Stimulated activated naive CD8-positive, alpha-beta T cell treated with anti-CD3 and anti-CD28 coated beads, Interleukin-15, Interleukin-2, amounts not matched to agents 100 U/mL and 50 U/mL, for 24 hours (primary cell): ENCODE measurements around the gene KIAA1755.

Source experiments
- ATAC-seq: fragments of 150-1000 bp; cut with Tn5 transposase; one replicate; pipeline ENCODE4 v1.10.0; 2021
- DNase-seq: peaks from one replicate; pipeline ENCODE4 v3.0.0; 2021

The KIAA1755 gene, protein sequence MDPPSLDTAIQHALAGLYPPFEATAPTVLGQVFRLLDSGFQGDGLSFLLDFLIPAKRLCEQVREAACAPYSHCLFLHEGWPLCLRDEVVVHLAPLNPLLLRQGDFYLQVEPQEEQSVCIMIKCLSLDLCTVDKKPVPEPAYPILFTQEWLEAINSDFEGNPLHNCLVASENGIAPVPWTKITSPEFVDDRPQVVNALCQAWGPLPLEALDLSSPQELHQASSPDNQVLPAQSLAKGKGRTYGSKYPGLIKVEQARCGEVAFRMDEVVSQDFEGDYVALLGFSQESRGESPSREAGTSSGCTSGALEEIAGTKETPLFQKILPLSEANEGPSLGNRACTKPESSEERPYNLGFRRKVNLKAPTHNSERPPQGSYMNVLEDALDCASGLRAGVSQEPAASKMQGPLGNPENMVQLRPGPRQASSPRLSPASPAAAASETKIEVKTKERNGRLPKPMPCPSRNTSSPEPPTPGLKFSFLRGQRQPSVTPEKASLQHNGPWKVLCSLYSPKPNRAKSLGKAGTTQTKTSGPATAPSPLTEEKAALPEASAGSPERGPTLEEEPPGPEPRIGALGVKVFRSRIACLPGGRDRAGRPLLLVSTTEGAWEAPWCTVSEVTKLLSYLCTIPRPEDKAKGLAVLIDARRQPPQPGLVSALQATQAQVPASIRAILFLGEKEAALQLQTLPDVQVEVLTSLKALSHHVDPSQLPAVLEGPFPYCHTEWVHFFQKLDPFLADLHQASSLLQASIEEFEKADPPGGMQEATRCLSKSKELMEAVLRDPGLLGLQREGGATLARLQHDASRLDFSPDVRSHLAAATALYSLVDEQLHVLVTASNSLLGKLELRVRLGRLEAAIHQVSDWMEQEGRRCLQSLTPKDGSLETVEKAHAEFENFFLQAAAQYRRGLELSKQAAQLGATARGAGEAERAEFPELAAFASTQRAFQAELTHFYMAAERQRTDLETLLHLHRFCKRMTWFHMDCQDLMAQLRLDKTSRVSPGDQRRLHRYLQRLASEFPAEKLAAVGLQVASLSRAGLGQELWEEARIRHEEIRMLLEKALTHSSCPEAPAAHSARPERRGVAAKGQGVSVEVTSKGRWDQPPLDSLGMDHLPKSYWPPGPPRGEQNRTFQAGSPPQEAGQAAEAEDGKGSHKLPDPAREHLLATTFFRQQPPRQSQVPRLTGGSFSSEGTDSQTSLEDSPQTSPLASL

GRCh38 chr20:38260378-38261053, at the start of gene KIAA1755:
KIAA1755 (minus strand) TSS chr20:38260735; CDS start chr20:38260500, 235 bp downstream.
- DNase-seq (no peak), ATAC-seq (peak; percentile 14)

DNA sequence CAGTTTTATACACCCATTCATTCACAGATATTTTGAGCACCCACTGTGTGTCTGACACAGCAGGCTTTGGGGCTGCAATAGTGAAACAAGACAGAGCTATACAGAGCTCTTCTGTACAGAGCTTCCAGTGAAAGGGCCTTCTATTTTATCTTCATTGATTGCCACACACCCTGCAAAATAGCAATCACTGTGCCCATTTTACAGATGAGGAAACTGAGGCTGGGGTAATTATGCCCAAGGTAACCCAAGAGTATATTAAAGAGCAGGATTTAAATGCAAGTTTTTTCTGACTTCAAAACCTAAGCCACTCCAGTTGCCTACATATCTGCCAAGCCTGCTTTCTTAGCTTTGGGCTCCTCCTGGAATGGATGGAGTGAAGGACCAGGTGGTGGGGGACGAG, 47.9 kb upstream of the KIAA1755 start:
- no peak for ATAC-seq
- no peak for DNase-seq

DNA sequence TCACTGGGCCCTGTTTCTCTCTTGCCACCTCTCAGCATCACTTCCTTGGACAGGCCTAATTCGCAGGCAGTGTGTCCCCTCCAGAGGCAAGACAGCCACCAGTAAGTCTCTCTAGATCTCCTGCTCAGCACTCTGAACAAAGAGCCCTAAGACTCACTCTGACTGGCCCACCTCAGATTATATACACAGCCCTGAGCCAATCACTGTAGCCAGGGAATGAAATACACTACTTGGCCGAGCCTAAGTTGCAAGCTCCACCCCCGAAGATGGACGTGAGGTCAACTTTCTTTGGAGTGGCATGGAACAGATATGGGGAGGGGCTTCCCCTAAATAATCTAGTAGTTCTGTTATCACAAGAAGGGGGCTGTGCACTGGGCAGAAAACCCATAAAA, 47.5 kb upstream of the KIAA1755 start:
- no peak for DNase-seq
- no peak for ATAC-seq

DNA sequence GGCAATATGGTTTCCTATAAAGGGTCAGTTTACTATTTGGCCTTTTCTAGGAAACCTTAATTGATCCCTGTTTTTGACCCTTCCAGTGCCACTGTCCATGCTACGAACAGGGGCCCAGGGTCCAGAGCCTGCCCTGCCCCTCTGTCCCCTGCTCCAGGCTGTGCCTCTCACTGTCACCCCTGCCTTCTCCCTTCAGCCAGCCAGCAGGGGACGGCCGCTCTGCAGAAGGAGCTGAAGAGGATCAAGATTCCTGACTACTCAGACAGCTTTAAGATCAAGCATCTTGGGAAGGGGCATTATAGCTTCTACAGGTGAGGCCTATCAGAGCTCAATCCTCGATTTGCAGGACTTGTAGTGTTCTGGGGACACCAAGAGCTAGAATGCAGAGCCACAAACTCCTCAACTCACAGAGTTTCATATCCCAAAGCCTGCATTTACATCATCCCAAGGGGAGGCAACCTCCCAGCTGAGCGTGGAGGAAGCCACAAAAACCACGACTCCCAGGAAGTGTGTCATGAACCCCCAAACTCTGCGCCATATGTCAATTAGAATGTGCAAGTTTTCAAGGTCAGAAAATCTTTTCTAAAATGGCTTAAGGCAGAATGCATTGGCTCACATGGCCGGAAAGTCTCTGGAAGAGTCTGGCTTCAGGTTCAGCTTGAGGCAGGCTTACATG, 47.0 kb upstream of the KIAA1755 start:
- no peak for ATAC-seq
- DNase-seq = no peak

- no peak for ATAC-seq
- no peak for DNase-seq
Measured at GRCh38 chr20:38306379-38306778, 45.8 kb upstream of the KIAA1755 start.

DNA sequence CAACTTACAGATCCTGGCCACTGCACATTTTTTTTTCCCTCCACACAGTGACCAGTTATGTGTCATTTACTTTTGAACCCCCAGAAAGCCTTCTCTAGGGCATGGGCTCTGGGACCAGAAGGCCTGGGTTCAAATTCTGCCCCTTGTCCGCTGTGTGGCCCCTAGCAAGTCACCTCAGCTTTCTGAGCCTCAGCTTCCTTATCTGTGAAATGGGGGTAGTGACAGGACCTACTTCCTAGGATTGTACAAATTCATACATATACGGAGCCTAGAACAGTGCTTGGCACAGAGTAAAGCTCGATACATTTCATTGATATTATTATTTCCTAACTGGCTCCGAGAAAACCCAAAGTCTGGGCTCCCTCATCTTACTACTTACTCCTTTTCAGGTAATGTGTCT, 45.0 kb upstream of the KIAA1755 start:
- no peak for DNase-seq
- no peak for ATAC-seq

DNA sequence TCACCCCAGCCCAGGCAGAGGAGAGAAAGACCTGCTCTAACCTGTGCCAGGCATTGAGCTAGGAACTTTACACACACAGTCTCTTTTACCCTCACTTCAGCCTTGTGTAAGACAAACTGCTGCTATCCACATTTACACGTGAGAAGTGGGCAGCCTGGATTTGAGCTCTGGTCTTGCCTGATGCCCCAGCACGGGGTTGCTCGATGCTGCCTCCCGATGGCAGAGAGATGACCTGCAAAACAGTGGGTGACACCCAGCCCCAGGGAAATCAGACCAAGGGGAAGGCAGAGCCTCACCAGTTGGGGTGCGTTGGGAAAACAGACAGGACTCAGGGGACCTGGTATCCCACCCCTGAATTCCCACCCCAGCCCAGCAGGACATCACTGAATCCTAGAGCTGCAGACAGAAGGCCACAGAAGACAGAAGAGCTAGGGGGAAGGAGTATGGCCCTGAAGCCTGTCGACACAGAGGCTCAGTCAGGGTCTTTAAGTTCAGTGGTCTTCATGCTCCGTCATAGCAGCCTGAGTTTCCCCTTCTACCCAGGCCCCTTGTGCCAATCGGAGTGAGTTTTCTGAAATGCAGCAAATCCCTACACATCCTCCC, 44.4 kb upstream of the KIAA1755 start:
- DNase-seq = peak; percentile 39
- ATAC-seq = no peak

DNA sequence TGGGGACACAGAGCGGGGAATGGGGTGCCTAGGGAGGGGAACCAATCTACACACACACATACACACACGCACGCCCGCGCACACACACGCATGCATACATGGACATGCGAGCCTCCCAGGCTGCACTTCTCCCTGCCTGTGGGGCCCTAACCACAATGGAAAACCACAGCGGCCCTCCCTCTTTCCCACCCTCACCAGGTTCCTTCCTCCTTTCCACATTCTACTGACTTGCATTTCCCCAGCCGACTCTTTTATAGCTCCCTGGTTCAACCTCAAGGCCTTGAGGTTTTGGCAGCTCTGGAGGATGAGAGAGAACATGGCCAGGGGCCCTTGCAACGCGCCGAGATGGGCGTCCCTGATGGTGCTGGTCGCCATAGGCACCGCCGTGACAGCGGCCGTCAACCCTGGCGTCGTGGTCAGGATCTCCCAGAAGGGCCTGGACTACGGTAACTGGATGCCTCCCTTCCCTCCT, 43.4 kb upstream of the KIAA1755 start, which contains the start of gene BPI:
Gene BPI, plus strand, starts transcription at position 249 of the 472 bp plus-strand sequence. Its CDS starts 68 bp downstream, at position 317.
- ATAC-seq (peak; percentile 48), DNase-seq (peak; percentile 16)

- ATAC-seq (no peak), DNase-seq (no peak)
Measured at GRCh38 chr20:38302786-38303185, 42.3 kb upstream of the KIAA1755 start.

DNA sequence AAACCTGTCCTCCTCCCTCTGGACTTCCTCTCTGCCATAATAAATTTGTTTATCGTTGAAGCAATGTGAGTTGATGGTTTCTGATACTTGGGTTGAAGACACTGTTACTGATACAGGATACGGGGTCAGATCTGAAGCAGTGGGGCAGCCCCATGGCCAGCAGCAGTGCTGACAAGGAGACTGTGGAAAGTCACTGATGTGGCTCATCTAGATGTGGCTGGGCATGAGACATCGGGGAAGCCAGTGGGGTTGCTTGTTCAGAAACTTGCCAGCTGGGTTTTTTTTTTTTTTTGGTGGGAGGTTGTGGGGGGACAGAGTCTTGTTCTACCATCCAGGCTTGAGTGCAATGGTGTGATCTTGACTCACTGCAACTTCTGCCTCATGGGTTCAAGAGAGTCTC, 40.8 kb upstream of the KIAA1755 start:
- ATAC-seq (peak; percentile 37), DNase-seq (no peak)

DNA sequence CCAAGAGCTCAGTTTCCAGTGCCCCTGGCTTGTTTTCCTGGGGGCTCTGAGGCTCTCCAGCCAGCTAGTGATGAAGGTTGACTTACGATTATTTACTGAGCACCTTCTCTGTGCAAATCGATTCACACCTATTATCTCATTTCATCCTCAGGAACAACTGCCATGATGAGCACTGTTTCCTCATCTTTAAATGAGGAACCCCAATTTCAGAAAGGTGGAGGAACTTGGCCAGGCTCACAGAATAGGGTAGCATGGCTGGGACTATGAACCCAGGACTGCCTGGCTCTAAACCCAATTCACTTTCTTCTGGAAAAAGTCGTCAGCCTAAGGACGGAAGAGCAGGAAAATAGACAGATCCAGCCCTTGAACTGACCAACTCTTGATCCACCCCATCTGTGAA, 39.9 kb upstream of the KIAA1755 start:
- ATAC-seq (no peak), DNase-seq (no peak)

DNA sequence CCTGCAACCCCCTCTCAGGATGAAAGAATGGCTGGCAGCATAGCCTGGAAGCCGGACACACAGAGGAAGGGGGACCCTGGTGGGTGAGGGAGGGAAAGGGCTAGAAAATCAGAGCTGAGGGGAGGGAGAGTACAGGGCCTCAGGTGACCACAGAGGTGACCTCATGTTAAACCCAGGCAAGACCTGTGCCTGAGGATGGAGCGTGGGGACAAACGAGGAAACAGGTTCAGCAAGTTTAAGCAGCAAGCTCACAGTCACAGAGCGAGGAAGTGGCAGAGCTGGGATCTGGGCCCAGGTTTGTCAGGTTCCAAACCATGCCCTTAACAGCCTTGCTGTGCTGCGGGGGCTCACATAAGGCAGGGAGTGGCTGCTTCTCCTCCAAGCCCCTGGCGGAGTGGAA, 39.4 kb upstream of the KIAA1755 start:
- no peak for ATAC-seq

DNA sequence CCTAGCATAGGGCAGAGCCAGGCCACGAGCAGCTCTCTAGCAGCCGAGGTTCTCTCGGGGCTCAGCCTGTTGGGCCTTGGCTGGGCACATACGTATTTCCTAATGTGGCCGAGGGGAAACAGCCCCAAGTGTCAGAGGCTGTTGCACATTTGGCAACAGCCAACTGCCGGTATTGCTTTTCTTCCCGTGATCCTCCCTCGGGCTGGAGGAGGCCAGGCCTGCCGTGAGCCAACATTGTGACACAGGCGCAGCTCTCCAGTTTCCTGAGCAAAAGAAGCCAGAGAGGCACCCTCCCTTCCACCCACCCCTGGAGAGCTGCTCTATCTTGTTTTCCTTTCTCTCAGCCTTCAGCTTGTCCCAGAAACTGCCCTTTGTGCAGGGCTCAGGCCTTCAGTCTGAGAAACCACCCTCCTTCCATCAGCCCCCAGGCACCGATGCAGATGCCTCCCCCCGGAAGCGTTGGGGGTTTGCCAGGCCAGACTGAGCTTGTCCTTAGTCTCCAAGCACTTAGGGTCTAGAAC, 38.3 kb upstream of the KIAA1755 start:
- no peak for DNase-seq
- no peak for ATAC-seq

More for the DNA sequence above, 39.4 kb upstream of the KIAA1755 start:
- no peak for DNase-seq

- DNase-seq (no peak), ATAC-seq (no peak)
Measured at GRCh38 chr20:38297916-38298674, 37.6 kb upstream of the KIAA1755 start.

- DNase-seq (no peak), ATAC-seq (no peak)
Measured at GRCh38 chr20:38296433-38296832, 35.9 kb upstream of the KIAA1755 start.

DNA sequence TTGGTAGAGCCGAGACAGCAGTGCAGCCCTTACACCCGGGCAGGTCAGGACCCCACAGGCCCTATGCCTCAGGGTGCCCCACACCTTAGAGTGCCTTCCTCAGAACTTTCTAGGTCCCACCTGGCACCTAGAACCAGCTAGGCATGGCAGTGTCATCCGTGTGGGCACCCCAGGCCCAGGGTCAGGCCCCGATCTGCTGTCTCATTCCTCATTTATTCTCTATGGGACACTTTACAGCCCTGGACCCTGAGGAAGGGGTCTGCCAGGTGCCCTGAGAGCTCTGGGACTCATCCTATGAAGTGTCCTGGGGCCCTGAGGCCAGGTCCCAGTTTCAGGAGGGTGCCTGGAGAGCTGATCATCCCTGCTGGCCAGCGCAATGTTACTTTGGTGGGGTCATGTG, 35.3 kb upstream of the KIAA1755 start:
- ATAC-seq = no peak
- DNase-seq = no peak

GRCh38 chr20:38294076-38294591, 33.6 kb upstream of the KIAA1755 start:
- DNase-seq = no peak
- ATAC-seq = no peak

DNA sequence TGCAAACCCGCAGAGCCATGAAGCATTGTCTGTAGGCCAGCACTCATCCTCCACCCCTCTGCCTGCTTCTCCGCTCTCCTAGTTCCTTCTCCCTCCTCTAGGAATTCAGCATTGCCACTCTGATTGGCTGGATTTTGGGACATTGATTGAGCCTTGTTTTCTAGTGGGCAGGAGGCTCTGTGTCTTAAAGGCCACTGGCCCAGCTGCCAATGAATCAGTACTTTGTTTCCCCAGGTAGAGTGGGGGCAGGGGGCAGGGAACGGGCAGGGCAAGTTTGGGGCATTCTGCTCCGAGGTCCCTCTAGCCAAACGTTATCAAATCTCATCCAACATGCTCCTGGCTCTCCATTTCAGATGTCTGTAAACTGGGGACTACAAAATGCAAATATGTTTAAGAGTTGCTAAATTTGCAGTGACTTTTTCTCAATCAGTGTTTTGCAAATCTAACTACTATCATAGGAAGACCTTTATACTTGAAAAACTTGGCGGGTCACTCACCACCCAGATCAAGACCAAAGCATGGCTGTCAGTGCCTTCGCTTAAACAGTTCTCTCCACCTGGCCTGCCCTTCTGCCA, 33.0 kb upstream of the KIAA1755 start:
- DNase-seq (no peak), ATAC-seq (no peak)

GRCh38 chr20:38291966-38292365, 31.4 kb upstream of the KIAA1755 start:
- ATAC-seq = no peak
- no peak for DNase-seq
